Suprapubic skin (tissue), 4 donors: ENCODE data around the gene RPS28. TPM values are rescaled to one million over a fixed set of nuclear protein-coding genes. Genes with fewer than 3 reads are reported as not detected.
A peak's percentile ranks its signal among the peaks of the same experiment; 100 is the strongest.

Experiments used
- DNase-seq, 2 donors: peaks; one replicate each; pipeline ENCODE4 v3.0.0-alpha.2; 2019; ENCODE audit warnings: low spot score in 2 of 2
- H3K27ac ChIP-seq: fragments of 200-600 bp; sonication (generic); one replicate; pipeline ENCODE4 v1.5.1; 2019
- H3K27me3 ChIP-seq: fragments of 200-600 bp; sonication (generic); one replicate; pipeline ENCODE4 v1.5.1; 2019
- H3K36me3 ChIP-seq: fragments of 200-600 bp; sonication (generic); one replicate; pipeline ENCODE4 v1.5.1; 2019
- H3K4me1 ChIP-seq: fragments of 200-600 bp; sonication (generic); one replicate; pipeline ENCODE4 v1.5.1; 2019
- H3K4me3 ChIP-seq: fragments of 200-600 bp; sonication (generic); one replicate; pipeline ENCODE4 v1.5.1; 2019; ENCODE audit warnings: mild to moderate bottlenecking
- H3K9me3 ChIP-seq: fragments of 200-600 bp; sonication (generic); one replicate; pipeline ENCODE4 v1.5.1; 2019
- EP300 ChIP-seq: sonication (generic); formaldehyde crosslinking; IDR thresholded peaks from one replicate; pipeline ENCODE4 v1.6.1; 2017; ENCODE audit warnings: antibody characterized with exemption
- POLR2A ChIP-seq, 2 donors: fragments of 450-650 bp; IDR thresholded peaks; one replicate each; pipeline ENCODE4 v1.6.1; 2017; ENCODE audit warnings: antibody characterized with exemption in 2 of 2, mild to moderate bottlenecking in 2 of 2, moderate library complexity in 2 of 2
- POLR2AphosphoS5 ChIP-seq, 3 donors: sonication (generic); formaldehyde crosslinking; IDR thresholded peaks; one replicate each; pipeline ENCODE4 v1.6.1; 2017; ENCODE audit warnings: antibody characterized with exemption in 3 of 3
- WGBS: methylation state at CpG from one replicate; pipeline ENCODE4 v1.1.5; 2018; 5-methylcytosine and 5-hydroxymethylcytosine counted together
- total RNA-seq, 4 donors: library from RNA; depleted of rRNA; stranded (reverse); fragments of >200 nt; gene quantifications; one replicate each; pipeline ENCODE4 v1.1.0, GENCODE V29; 2016
- TF ChIP-seq, protein P1 (sequence below), 2 donors: fragments of 200-600 bp in 1 of 2; fragments of 450-650 bp in 1 of 2; sonication (generic) in 1 of 2; IDR thresholded peaks; one replicate each; pipeline ENCODE4 v1.5.1; 2016 to 2019; ENCODE audit warnings: antibody characterized with exemption in 2 of 2, mild to moderate bottlenecking in 1 of 2, moderate library complexity in 1 of 2

The RPS28 gene
- total RNA-seq, 4 donors from 2014 or later = 464 to 1,363 (median 834) TPM

DNA sequence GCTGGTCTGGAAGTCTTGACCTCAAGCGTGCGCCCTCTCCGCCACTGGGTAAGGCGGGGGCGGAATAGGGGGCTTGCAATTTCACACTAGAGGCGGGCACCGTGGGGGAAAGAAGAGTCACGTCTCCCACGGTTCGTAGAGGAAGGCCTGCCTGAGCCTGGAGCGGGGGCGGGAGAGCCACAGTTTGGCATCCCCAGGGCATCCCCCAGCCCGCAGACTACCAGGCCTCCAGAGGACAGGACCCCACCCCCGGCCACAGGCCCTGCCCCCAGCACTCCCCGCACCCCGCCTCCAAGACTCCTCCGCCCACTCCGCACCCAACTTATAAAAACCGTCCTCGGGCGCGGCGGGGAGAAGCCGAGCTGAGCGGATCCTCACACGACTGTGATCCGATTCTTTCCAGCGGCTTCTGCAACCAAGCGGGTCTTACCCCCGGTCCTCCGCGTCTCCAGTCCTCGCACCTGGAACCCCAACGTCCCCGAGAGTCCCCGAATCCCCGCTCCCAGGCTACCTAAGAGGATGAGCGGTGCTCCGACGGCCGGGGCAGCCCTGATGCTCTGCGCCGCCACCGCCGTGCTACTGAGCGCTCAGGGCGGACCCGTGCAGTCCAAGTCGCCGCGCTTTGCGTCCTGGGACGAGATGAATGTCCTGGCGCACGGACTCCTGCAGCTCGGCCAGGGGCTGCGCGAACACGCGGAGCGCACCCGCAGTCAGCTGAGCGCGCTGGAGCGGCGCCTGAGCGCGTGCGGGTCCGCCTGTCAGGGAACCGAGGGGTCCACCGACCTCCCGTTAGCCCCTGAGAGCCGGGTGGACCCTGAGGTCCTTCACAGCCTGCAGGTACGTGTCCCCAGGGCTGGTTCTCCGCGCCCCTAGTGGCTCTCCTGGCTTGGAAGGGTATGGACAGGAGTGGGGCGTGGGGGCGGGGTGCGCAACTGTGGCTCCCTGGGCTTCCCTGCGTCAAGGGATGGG lies 42.8 kb downstream of the RPS28 start, which contains the start of gene ANGPTL4:
TSS of gene ANGPTL4 (plus strand) at position 353 of the 969 bp plus-strand sequence. CDS start at position 520, 167 bp downstream.
- Histone ChIP-seq H3K36me3 (peaks cover 6% of the 10 kb centered on the region), H3K9me3 (no peaks in the 10 kb centered on the region), H3K4me3 (peak within 1 kb of the TSS; percentile 72), H3K27me3 (no peaks in the 10 kb centered on the region), H3K27ac (peak within 1 kb of the TSS; percentile 89), H3K4me1 (peaks cover 80% of the 10 kb centered on the region)
- DNase-seq = peak; percentile 90 to 92
- 3% methylated on average over 38 of the region's 81 CpGs for WGBS
- TF ChIP-seq POLR2A (IDR thresholded peaks at IDR 0.05) (peak in 1 of 2 donors; percentile 72), EP300 (no peak)

DNA sequence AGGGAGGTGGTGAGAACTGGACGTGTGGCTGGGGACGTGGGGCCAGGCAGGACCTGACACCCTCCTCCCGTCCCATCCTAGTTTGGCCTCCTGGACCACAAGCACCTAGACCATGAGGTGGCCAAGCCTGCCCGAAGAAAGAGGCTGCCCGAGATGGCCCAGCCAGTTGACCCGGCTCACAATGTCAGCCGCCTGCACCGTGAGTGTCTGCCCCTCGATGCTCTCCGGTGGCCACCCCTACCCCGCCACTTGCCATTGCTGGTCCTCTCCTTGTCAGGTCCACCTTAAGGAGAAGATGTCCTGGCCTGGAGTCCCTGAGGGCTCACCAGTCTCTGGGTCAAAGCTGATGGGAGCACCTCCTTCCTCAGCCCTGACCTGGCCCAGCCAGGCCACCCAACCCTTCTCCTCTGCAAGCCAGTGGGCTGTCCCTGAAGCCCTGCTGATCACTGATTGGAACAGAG lies 44.9 kb downstream of the RPS28 start:
- H3K4me3 ChIP-seq = peak overlapping the region; percentile 72
- DNase-seq = no peak
- 97% methylated on average over 4 of the region's 11 CpGs for WGBS
- peaks cover 92% of the 10 kb centered on the region for H3K4me1 ChIP-seq
- H3K27ac ChIP-seq = no peak overlapping the region
- H3K36me3 ChIP-seq = peaks cover 12% of the 10 kb centered on the region
- no peaks in the 10 kb centered on the region for H3K27me3 ChIP-seq
- no peaks in the 10 kb centered on the region for H3K9me3 ChIP-seq
- TF ChIP-seq POLR2A (IDR thresholded peaks at IDR 0.05) = no peak
- TF ChIP-seq, protein P1, sequence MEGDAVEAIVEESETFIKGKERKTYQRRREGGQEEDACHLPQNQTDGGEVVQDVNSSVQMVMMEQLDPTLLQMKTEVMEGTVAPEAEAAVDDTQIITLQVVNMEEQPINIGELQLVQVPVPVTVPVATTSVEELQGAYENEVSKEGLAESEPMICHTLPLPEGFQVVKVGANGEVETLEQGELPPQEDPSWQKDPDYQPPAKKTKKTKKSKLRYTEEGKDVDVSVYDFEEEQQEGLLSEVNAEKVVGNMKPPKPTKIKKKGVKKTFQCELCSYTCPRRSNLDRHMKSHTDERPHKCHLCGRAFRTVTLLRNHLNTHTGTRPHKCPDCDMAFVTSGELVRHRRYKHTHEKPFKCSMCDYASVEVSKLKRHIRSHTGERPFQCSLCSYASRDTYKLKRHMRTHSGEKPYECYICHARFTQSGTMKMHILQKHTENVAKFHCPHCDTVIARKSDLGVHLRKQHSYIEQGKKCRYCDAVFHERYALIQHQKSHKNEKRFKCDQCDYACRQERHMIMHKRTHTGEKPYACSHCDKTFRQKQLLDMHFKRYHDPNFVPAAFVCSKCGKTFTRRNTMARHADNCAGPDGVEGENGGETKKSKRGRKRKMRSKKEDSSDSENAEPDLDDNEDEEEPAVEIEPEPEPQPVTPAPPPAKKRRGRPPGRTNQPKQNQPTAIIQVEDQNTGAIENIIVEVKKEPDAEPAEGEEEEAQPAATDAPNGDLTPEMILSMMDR (IDR thresholded peaks at IDR 0.05) = no peak
- no peak for TF ChIP-seq EP300
- no peak for TF ChIP-seq POLR2AphosphoS5 (IDR thresholded peaks at IDR 0.05)

DNA sequence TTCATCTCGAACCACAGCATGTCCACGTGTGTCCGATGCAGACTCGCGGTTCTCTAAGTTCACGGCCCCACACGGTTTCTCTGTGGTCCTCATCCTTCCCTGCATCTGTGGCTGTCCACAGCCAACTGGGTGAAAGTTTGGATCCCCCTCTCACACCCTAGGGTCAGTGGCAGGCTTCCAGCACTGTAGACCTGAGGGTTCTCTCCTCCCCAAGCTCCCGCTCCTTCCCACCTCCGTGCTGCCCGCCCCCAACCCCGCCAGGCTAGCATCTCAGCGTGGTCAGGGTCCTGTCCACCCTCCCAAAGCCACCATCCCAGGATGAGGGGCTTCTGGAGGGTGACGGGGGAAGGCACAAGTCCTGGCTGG lies 45.6 kb downstream of the RPS28 start:
- no peak for DNase-seq
- Histone ChIP-seq H3K4me1 (peaks cover 87% of the 10 kb centered on the region), H3K27me3 (no peaks in the 10 kb centered on the region), H3K27ac (peak overlapping the region; percentile 6), H3K36me3 (peaks cover 19% of the 10 kb centered on the region), H3K4me3 (peak overlapping the region; percentile 72), H3K9me3 (no peaks in the 10 kb centered on the region)
- 55% methylated on average over 10 of the region's 13 CpGs for WGBS
- no peak for TF ChIP-seq POLR2AphosphoS5 (IDR thresholded peaks at IDR 0.05)
- no peak for TF ChIP-seq POLR2A (IDR thresholded peaks at IDR 0.05)
- TF ChIP-seq EP300 = no peak
- TF ChIP-seq, protein P1 (IDR thresholded peaks at IDR 0.05) = no peak

DNA sequence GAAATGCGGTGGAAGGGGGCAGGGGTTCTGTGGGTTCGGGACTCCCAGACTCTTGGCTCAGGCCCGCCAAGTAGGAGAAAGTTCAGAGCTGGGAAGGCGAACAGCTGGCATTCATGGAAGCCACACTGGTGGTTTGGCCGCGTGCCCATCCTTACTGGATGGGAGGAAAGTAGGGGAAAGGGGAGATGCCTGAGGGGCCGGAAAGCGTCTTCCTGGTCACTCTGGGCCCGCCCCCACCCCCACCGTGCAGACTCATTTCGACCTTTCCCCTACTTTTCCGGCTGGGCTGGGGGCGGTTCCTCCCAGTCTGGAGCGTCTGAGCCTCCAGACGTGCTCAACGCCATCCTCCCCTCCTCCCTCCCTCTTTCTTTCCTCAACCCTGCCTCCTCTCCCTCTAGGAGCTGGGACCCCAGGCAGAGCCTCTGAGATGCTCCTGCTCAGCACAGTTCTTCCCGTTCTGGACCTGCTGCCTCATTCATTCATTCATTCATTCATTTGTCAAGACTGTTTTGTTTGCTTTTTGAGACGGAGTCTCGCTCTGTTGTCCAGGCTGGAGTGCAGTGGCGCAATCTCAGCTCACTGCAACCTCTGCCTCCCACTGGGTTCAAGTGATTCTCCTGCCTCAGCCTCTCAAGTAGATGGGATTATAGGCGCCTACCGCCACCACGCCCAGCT lies 46.2 kb downstream of the RPS28 start:
- Histone ChIP-seq H3K27me3 (no peaks in the 10 kb centered on the region), H3K4me1 (peaks cover 81% of the 10 kb centered on the region), H3K9me3 (no peaks in the 10 kb centered on the region), H3K27ac (peak overlapping the region; percentile 6), H3K4me3 (peak overlapping the region; percentile 72), H3K36me3 (peaks cover 20% of the 10 kb centered on the region)
- WGBS = 24% methylated on average over 22 of the region's 23 CpGs
- TF ChIP-seq POLR2AphosphoS5 (IDR thresholded peaks at IDR 0.05) (peak in 1 of 3 donors; percentile 51), POLR2A (IDR thresholded peaks at IDR 0.05) (no peak), EP300 (no peak)
- TF ChIP-seq, protein P1 (IDR thresholded peaks at IDR 0.05) = no peak
- DNase-seq = peak; percentile 90 to 94

DNA sequence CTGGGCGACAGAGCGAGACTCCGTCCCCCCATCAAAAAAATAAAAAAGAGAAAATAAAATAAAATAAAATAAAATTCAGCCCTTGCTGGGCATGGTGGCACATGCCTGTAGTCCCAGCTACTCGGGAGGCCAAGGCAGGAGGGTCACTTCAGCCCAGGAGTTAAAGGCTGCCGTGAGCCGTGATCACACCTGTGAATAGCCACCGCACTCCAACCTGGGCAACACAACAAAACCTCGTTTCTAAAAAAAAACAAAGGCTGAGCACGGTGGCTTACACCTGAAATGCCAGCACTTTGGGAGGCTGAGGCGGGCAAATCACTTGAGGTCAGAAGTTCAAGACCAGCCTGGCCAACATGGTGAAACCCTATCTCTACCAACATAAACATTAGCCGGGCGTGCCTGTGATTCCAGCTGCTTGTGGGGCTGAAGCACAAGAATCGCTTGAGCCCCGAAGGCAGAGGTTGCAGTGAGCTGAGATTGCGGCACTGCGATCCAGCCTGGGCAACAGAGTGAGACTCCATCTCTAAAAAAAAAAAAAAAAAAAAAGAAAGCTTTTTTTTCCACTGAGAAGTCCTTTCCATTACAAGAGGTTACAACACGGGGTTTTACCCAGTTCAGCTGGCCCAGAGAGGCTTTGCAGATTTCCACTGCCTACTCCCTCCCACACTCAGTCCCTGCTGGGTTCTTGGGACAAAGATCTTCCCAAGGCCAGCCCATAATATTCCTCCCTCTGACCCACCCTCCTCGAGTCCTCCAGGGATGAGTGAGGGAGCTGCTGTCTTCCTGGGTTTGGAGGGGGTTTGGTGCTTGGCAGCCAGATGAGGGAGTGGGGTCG lies 49.1 kb downstream of the RPS28 start:
- H3K9me3 ChIP-seq = no peaks in the 10 kb centered on the region
- peak overlapping the region; percentile 30 for H3K4me3 ChIP-seq
- H3K36me3 ChIP-seq = peaks cover 33% of the 10 kb centered on the region
- no peak for DNase-seq
- TF ChIP-seq POLR2AphosphoS5 (IDR thresholded peaks at IDR 0.05) = no peak
- TF ChIP-seq POLR2A (IDR thresholded peaks at IDR 0.05) = no peak
- TF ChIP-seq EP300 = no peak
- TF ChIP-seq, protein P1 (IDR thresholded peaks at IDR 0.05) = no peak
- H3K4me1 ChIP-seq = peaks cover 66% of the 10 kb centered on the region
- 77% methylated on average over 19 of the region's 19 CpGs for WGBS
- peak overlapping the region; percentile 69 for H3K27ac ChIP-seq
- H3K27me3 ChIP-seq = no peaks in the 10 kb centered on the region
